NCI-H2171 treated with DMSO at 0.1 percent for 48 hours (cell line): ENCODE data around the gene HS3ST1.

Source experiments
- DNase-seq: peaks from one replicate; lab custom pipeline; 2025; lab: John Stamatoyannopoulos, UW

HS3ST1 gene

DNA sequence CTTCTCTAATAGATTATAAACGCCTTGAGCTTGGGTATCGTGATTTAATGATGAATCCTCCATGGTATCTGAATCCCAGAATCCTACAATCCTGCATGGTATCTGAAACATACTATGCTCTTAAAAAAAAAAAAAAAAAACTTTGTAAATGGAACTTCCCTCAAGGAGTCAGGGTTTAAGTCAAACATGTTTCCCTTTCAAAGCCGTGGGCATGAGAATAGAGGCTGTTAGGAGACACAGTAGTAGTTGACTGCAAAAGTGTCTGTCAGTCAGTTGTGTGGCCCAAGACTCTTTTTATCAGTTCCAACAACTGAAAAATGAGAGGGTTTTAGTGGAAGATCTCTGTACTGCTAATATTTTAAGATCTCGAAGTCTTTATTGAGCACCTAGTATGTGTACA is 2.4 kb upstream of the HS3ST1 start:
- DNase-seq: no peak

DNA sequence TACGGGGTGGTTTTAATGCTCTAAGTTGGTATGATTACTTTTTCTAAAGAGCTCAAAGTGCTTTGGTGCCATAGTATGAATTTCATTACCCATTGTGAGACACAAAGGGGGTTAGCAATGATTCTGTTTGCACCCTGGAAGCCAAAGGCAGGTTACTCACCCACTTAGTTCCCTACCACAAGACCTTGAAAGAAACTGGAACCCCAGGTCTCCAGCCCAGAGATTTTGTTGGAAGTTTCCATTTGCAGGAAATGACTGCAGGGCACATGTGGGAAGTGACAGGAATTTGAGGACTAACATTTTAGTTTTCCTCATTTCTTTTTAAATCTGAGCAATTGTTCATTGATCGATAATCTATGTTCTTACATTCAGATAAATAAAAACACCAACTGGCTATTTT is 1.8 kb upstream of the HS3ST1 start:
- DNase-seq: no peak

- DNase-seq: no peak
Measured at GRCh38 chr4:11429699-11430045, 978 bp upstream of the HS3ST1 start.

DNA sequence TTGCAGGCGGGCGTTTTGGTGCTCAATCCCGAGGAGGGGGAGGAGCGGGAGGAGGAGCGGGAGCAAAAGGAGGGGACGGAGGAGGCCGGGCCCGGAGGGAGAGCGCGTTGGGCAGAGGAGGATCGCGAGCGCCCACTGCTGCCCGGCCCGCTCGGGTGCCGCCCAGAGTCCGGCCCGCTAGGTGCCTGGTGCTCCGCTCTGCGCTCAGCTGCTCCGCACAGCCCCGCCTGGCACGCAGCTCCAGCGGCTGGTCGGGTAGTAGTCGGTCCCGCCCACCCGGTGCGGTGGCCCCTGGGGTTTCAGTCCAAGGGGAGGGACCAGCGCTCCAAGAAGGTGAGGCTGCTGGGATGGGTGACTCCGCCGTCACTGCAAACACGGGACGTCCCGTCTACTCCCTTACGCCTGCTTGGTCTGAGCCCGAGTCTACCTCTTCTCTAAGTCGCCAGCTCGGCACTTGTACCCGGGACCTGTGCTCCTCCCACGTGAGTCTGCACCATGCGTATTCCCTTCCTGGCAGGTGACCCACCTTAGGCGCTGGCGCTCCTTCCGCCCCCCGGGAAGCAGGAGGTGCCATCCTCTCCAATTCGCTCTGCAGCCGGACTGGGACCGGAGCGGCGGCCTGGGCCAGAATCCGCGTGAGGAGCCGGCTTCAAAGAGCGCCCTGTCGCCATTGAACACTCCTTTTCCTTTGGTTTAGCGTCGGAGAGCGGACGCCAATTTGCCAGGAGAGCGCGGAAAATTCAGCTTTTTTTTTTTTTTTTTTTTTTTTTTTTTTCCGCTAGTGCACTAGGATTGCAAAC is 405 bp upstream of the HS3ST1 start:
- DNase-seq: peak; percentile 93

DNA sequence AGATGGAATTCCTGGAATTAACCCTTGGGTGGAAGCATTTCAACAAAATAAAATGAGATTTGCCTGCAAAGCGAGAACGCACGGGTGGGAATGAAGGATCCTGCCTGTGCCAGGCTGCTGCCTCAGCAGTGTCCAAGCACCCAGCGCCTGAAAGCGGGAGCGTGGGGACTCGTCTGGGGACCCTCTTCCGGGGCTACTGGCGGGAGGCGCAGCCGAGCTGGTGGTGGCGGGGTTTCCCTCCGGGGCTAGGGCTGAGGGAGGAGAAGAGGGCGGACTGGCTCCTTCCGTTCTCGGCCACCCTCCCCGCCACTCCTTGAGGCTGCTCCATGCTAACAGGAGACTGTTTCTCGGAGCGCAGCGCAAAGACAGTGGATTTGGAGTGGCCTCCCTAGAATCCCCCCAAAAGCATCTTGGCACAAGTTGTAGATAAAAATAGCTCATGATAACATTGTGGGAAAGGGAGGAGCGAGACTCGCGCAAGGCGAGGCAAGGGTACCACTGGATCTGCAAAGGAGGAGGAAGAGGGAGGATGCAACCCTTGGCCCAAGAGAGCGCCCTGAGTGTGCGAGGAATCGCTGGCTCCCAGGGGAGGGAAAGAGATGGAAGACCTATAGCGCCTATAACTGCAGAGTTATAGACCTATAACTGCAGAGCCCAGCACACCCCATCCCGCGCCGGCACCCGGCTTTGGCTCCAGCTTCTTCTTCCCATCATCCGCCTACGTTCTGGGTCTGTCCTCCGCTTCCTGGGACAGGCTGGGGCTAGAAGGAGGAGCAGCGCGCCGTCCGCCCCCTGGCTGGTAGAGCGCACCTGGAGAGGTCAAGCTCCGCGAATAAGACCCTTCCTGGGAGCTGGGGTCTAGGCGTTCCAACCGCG is 1.3 kb downstream of the HS3ST1 start:
- peak; percentile 17 for DNase-seq

- no peak for DNase-seq
Measured at GRCh38 chr4:11426731-11427120, 2.0 kb downstream of the HS3ST1 start.

DNA sequence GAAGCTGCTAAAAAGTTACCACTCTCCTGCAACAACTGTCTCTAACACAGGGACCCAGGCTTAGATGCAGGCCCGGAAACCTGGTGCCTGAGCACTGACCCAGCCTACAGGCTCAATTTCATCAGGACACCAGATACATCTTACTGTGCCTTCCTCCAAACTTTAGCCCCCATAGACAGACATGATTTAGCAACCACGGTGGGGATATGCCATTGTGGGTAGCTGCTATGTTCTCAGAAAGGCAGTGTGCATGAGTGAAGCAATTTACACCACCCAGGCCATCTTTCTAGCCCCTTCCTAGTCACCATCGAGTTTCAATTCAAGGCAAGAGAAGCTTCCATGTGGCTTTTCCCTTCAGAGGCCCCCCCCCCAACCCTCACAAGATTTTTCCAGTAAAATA is 2.7 kb downstream of the HS3ST1 start:
- no peak for DNase-seq

- no peak for DNase-seq
Measured at GRCh38 chr4:11424856-11425255, 3.8 kb downstream of the HS3ST1 start.

DNA sequence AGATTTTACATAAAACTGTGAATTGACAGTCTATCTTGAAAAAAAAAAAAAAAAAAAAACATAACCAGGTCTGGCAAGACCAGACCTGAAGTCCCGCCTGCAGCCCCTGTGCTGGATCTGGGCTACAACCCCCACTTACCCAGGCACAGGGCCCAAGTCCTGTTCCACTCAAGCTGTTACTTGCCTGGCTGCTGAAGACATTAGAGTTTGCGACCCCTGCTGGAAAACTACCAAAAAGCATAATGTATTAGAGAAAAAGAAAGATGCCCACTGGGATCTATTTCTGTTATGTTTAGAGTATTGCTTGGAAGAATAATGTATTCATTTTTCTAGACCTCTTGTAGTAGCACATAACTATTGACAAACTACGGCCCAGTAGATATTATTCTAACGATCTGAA is 4.7 kb downstream of the HS3ST1 start:
- peak; percentile 70 for DNase-seq

DNA sequence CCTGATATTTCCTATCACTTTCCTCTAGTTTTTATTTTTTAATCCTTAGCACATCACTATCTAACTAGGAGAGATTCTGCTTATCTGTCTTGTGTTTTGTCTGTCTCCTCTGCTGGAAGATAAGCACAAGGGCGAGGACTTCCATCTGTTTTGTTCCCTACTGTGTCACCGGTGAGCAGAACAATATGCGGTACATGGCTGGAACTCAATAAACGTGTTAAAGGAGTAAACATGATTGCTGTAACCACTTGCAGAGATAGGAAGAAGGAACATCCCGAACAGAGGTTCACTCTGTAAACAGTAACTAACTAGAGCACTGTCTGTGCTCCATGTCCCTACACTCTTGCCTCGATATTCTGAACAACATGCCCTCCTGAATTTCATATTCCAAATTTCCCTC is 5.2 kb downstream of the HS3ST1 start:
- DNase-seq: peak; percentile 50

DNA sequence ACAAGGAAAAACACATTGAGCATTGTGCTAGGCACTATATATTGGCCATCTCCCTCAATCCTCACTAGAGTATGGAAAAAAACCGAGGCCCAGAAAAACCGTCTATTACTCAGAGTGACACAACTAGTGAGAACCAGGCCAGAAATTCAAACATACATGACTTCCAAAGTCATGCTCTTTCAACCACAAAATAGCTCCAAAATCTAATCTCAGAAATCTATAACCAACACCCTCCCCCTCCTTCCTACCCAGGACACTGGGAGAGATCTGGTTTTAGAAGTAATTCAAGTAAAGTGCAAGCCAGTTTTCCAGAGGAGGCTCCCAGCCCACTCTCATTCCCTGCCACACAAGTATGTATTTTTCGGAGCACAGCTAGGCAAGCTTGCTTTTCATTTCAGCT is 7.6 kb downstream of the HS3ST1 start:
- DNase-seq: no peak

GRCh38 chr4:11420327-11420726 is 8.4 kb downstream of the HS3ST1 start:
- DNase-seq: no peak

DNA sequence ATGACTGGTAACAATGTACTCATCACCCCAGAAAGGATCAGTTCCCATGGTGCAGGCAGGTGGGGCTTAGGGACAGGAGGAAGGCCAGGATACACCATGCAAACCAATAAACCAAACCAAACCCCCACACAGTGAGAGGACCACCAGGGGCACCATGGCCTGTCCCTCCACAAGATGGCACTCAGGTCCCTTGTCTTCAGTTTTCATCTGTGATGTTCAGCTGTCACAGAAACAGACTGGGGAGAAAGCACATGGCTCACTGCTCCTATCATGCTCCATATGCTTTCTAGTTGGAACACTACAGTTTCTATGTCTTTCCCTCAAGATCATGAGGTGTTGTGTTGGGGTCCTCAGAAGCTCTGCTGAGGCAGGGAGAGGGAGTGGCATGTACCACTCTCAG is 10.1 kb downstream of the HS3ST1 start:
- peak; percentile 28 for DNase-seq

- DNase-seq: no peak
Measured at GRCh38 chr4:11416767-11417113, 12.0 kb downstream of the HS3ST1 start.

- no peak for DNase-seq
Measured at GRCh38 chr4:11416071-11416766, 12.5 kb downstream of the HS3ST1 start.

GRCh38 chr4:11415409-11416070 is 13.2 kb downstream of the HS3ST1 start:
- no peak for DNase-seq

DNA sequence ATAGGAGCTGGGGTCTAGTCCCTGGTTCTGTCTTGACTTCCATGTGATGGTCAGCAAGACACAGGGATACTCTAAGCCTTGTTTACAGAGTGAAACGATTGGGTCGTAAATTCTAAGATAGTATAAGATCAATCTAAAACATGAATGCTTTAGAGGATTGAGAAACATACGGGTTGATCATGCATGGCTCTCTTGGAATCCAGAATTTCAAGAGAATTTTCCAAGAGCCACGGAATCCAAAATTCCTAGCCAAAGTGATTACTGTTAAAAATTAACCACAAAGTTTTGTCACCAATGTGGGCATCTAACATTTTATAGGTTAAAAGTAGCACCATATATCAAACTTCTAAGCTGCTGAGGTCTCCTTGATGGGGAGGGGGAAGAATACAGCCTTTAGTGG is 16.5 kb downstream of the HS3ST1 start:
- no peak for DNase-seq

GRCh38 chr4:11409632-11410031 is 19.1 kb downstream of the HS3ST1 start:
- no peak for DNase-seq

DNA sequence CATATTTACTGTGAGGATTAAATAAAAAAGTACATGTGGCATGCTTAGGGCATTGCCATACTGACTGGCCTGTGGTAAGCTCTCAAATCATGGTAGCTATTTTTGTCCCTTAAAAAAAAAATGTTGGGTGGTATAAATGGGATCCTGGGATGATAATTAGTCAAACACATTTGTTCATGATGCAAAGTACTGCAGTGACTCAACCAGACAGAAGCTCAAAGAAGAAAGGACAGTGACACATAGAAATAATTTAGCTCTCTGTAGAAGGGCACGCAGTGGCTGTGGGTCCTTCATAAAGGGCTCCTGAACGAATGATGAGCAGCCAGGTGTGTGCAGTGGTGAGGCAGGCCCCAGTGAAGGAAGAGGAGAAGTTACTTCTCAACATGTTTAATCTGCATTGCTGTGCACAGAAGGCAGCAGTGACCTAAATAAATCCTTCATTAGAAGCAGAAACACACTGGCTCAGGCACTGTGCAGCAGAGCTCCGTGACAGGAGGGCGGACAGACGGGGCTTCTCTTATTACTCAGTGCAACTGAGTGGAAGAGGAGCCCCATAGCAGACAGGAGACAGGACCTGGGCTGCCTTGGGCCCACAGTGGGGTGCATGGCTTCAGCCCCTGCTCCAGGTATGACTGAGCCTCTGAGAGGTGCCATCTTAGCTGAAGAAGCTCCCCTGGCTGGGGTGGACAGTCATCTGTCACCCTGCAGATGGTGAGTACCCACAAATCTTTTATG is 20.3 kb downstream of the HS3ST1 start:
- peak; percentile 80 for DNase-seq

- no peak for DNase-seq
Measured at GRCh38 chr4:11407551-11407950, 21.1 kb downstream of the HS3ST1 start.

GRCh38 chr4:11404431-11404830 is 24.3 kb downstream of the HS3ST1 start:
- DNase-seq: peak; percentile 46

DNA sequence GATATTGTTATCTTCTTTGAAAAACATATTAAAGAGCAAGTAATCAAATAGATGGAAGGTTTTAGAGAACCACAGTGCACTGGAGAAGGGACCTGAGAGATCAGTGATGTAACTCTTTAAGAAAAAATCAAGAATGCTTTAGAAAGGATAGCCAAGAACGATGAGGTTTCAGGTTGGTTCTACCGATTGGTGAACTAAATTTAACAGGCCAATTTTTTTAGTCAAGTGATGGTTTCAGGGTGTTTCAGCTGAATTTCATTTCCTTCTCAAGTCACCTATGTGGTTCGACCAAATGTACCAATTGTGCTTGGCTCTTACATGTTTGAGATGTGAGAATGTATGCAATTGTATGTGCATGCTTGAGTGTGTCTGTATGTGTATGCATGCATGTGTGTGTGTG is 26.5 kb downstream of the HS3ST1 start:
- DNase-seq: no peak
